H9 (cell line): ENCODE measurements around the gene AGT. TPM values are rescaled to one million over a fixed set of nuclear protein-coding genes. Genes with fewer than 3 reads are reported as not detected.
A peak's percentile ranks its signal among the peaks of the same experiment; 100 is the strongest.

ENCODE experiments used
- DNase-seq: peaks from one replicate; pipeline ENCODE4 v3.0.0-alpha.2; 2017
- H2AFZ ChIP-seq: one replicate; pipeline ENCODE4 v1.6.1; 2013; ENCODE audit warnings: mild to moderate bottlenecking, low read length, control low read depth, moderate library complexity
- H2AK5ac ChIP-seq: 2 replicates; pipeline ENCODE4 v1.6.1; 2013; ENCODE audit warnings: low read length, control low read depth, mixed read lengths; ENCODE audit not compliant: insufficient read length
- H2BK120ac ChIP-seq: one replicate; pipeline ENCODE4 v1.6.1; 2013; ENCODE audit warnings: low read depth, mild to moderate bottlenecking, low read length, control low read depth, inconsistent platforms; ENCODE audit not compliant: poor library complexity, severe bottlenecking
- H2BK12ac ChIP-seq: 2 replicates; pipeline ENCODE4 v1.6.1; 2013; ENCODE audit warnings: low read length, control low read depth, mixed read lengths, low read depth; ENCODE audit not compliant: insufficient read length
- H2BK15ac ChIP-seq: 2 replicates; pipeline ENCODE4 v1.6.1; 2013; ENCODE audit warnings: low read depth, low read length, control low read depth
- H2BK20ac ChIP-seq: one replicate; pipeline ENCODE4 v1.6.1; 2013; ENCODE audit warnings: low read depth, mild to moderate bottlenecking, low read length, control low read depth, inconsistent platforms; ENCODE audit not compliant: poor library complexity, severe bottlenecking
- H2BK5ac ChIP-seq: 2 replicates; pipeline ENCODE4 v1.6.1; 2013; ENCODE audit warnings: low read length, control low read depth, mixed read lengths; ENCODE audit not compliant: insufficient read length
- H3K14ac ChIP-seq: 2 replicates; pipeline ENCODE4 v1.6.1; 2013; ENCODE audit warnings: low read length, control low read depth; ENCODE audit not compliant: insufficient read depth
- H3K18ac ChIP-seq: 2 replicates; pipeline ENCODE4 v1.6.1; 2013; ENCODE audit warnings: low read depth, mild to moderate bottlenecking, mixed read lengths, low read length, control low read depth; ENCODE audit not compliant: insufficient read length
- H3K23ac ChIP-seq: 2 replicates; pipeline ENCODE4 v1.6.1; 2013; ENCODE audit warnings: low read length, control low read depth, mixed read lengths, low read depth; ENCODE audit not compliant: insufficient read length
- H3K23me2 ChIP-seq: 2 replicates; pipeline ENCODE4 v1.6.1; 2013; ENCODE audit warnings: low read depth, mild to moderate bottlenecking, mixed read lengths, low read length, control low read depth; ENCODE audit not compliant: insufficient read length, poor library complexity, severe bottlenecking
- H3K27ac ChIP-seq: 2 replicates; pipeline ENCODE4 v1.5.1; 2013; ENCODE audit warnings: low read length, control low read depth, mixed read lengths, low read depth; ENCODE audit not compliant: insufficient read length
- H3K27me3 ChIP-seq: 2 replicates; pipeline ENCODE4 v1.6.1; 2013; ENCODE audit warnings: low read length, control low read depth, inconsistent platforms; ENCODE audit not compliant: insufficient read depth
- H3K4ac ChIP-seq: 2 replicates; pipeline ENCODE4 v1.6.1; 2013; ENCODE audit warnings: low read depth, mild to moderate bottlenecking, control low read depth, inconsistent platforms, low read length, moderate library complexity
- H3K4me1 ChIP-seq: 2 replicates; pipeline ENCODE4 v1.6.1; 2013; ENCODE audit warnings: low read length, control low read depth, inconsistent platforms; ENCODE audit not compliant: insufficient read depth
- H3K4me2 ChIP-seq: 2 replicates; pipeline ENCODE4 v1.6.1; 2013; ENCODE audit warnings: low read length, control low read depth, mixed read lengths; ENCODE audit not compliant: insufficient read length, insufficient read depth
- H3K56ac ChIP-seq: 2 replicates; pipeline ENCODE4 v1.6.1; 2013; ENCODE audit warnings: low read depth, mild to moderate bottlenecking, mixed read lengths, low read length, control low read depth; ENCODE audit not compliant: insufficient read length
- H3K79me1 ChIP-seq: 2 replicates; pipeline ENCODE4 v1.6.1; 2013; ENCODE audit warnings: low read depth, mild to moderate bottlenecking, moderate library complexity, low read length, control low read depth, inconsistent platforms; ENCODE audit not compliant: insufficient read depth, poor library complexity, severe bottlenecking
- H3K79me2 ChIP-seq: 2 replicates; pipeline ENCODE4 v1.6.1; 2013; ENCODE audit warnings: low read length, control low read depth, inconsistent platforms; ENCODE audit not compliant: insufficient read depth
- H3K9ac ChIP-seq: 2 replicates; pipeline ENCODE4 v1.6.1; 2013; ENCODE audit warnings: low read length, control low read depth, mixed read lengths; ENCODE audit not compliant: insufficient read length; ENCODE audit errors: extremely low read depth
- H3K9me3 ChIP-seq: one replicate; pipeline ENCODE4 v1.6.1; 2013; ENCODE audit warnings: low read depth, low read length, inconsistent platforms; ENCODE audit not compliant: control insufficient read depth
- H3T11ph ChIP-seq: one replicate; pipeline ENCODE4 v1.6.1; 2013; ENCODE audit warnings: mild to moderate bottlenecking, low read length, control low read depth, inconsistent platforms
- H4K20me1 ChIP-seq: one replicate; pipeline ENCODE4 v1.6.1; 2013; ENCODE audit not compliant: control insufficient read depth, insufficient read length, insufficient read depth
- H4K5ac ChIP-seq: 2 replicates; pipeline ENCODE4 v1.6.1; 2013; ENCODE audit warnings: low read depth, mild to moderate bottlenecking, mixed read lengths, low read length, control low read depth; ENCODE audit not compliant: insufficient read length
- H4K8ac ChIP-seq: replicated peaks from 2 replicates; pipeline ENCODE4 v1.6.1; 2013; ENCODE audit warnings: low read length, control low read depth, mixed read lengths, low read depth; ENCODE audit not compliant: insufficient read length
- H4K91ac ChIP-seq: 2 replicates; pipeline ENCODE4 v1.6.1; 2013; ENCODE audit warnings: low read depth, mild to moderate bottlenecking, moderate library complexity, mixed read lengths, low read length, control low read depth; ENCODE audit not compliant: insufficient read length
- H3K27ac Mint-ChIP-seq, 3 experiments: 2 replicates in 2 of 3; 3 replicates in 1 of 3; pipeline ENCODE4 v1.8.0; 2020 to 2021; ENCODE audit warnings: mixed read lengths in 3 of 3, mild to moderate bottlenecking in 1 of 3, moderate library complexity in 1 of 3
- H3K27me3 Mint-ChIP-seq: 2 replicates; pipeline ENCODE4 v1.8.0; 2021; ENCODE audit warnings: low read depth, mild to moderate bottlenecking, moderate library complexity, mixed read lengths
- H3K36me3 Mint-ChIP-seq, 3 experiments: 2 replicates in 2 of 3; 3 replicates in 1 of 3; pipeline ENCODE4 v1.8.0; 2020 to 2021; ENCODE audit warnings: low read depth in 3 of 3, mixed read lengths in 3 of 3; ENCODE audit not compliant: insufficient read depth in 1 of 3
- H3K4me1 Mint-ChIP-seq, 2 experiments: 2 replicates each; pipeline ENCODE4 v1.8.0; 2020; ENCODE audit warnings: mixed read lengths in 2 of 2
- H3K4me3 Mint-ChIP-seq, 2 experiments: 2 replicates in 1 of 2; 3 replicates in 1 of 2; pipeline ENCODE4 v1.8.0; 2020 to 2021; ENCODE audit warnings: mild to moderate bottlenecking in 2 of 2, mixed read lengths in 2 of 2, moderate library complexity in 1 of 2
- H3K9me3 Mint-ChIP-seq, 2 experiments: 2 replicates in 1 of 2; 3 replicates in 1 of 2; pipeline ENCODE4 v1.8.0; 2020; ENCODE audit warnings: mild to moderate bottlenecking in 2 of 2, mixed read lengths in 2 of 2, moderate library complexity in 1 of 2
- CTCF ChIP-seq: fragments of 200-600 bp; sonication (generic); conservative IDR thresholded peaks from 3 replicates; pipeline ENCODE4 v1.8.0; 2021; ENCODE audit warnings: antibody characterized with exemption, mild to moderate bottlenecking
- WGBS: extraction: QIAGEN DNeasy Blood & Tissue Kit; methylation state at CpG from one replicate; pipeline ENCODE4 v1.1.7; 2013; ENCODE audit warnings: missing lambda C conversion rate, low lambda C conversion rate, mixed read lengths; ENCODE audit not compliant: insufficient read length; ENCODE audit errors: extremely low coverage; 5-methylcytosine and 5-hydroxymethylcytosine counted together
- total RNA-seq: library from RNA; stranded (reverse); gene quantifications from 2 replicates; pipeline ENCODE4 v1.2.1, GENCODE V29; 2021

The AGT gene
- total RNA-seq, 1 experiment from 2014 or later = not detected

- Histone ChIP-seq H2BK20ac (no peak within 1 kb of the TSS), H3K27me3 (no peaks in the 10 kb centered on the region), H3K4me2 (no peak within 1 kb of the TSS), H4K8ac (no peak within 1 kb of the TSS), H3K79me2 (no peaks in the 10 kb centered on the region), H3K79me1 (no peaks in the 10 kb centered on the region), H2BK120ac (no peak within 1 kb of the TSS), H4K20me1 (no peaks in the 10 kb centered on the region), H2AK5ac (no peak within 1 kb of the TSS), H3K18ac (no peak within 1 kb of the TSS), H3K27ac (no peak within 1 kb of the TSS), H2BK5ac (no peak within 1 kb of the TSS), H3K9me3 (no peaks in the 10 kb centered on the region), H3K23ac (no peak within 1 kb of the TSS), H3K14ac (no peak within 1 kb of the TSS), H3K56ac (no peak within 1 kb of the TSS), H2AFZ (no peak within 1 kb of the TSS), H3K4me1 (peaks cover 4% of the 10 kb centered on the region; the same call in 1 of the 2 replicates), H2BK15ac (no peak within 1 kb of the TSS), H2BK12ac (no peak within 1 kb of the TSS), H3K9ac (no peak within 1 kb of the TSS), H3K4ac (no peak within 1 kb of the TSS), H4K91ac (no peak within 1 kb of the TSS), H3T11ph (no peak within 1 kb of the TSS), H3K23me2 (no peaks in the 10 kb centered on the region), H4K5ac (no peak within 1 kb of the TSS)
- Mint-ChIP-seq H3K4me1 (peaks cover 38 to 56% of the 10 kb centered on the region in 2 experiments), H3K27me3 (peaks cover 9% of the 10 kb centered on the region), H3K4me3 (no peak within 1 kb of the TSS), H3K27ac (peak within 1 kb of the TSS in 2 of 3 experiments; percentile 23 to 78; a peak in 1 of 7 replicates), H3K36me3 (no peaks in the 10 kb centered on the region; a peak in 1 of 7 replicates), H3K9me3 (no peaks in the 10 kb centered on the region)
- DNase-seq = no peak
- TF ChIP-seq CTCF = no peak
- WGBS = no CpG with 5 or more reads among the region's 14 CpGs
Measured at GRCh38 chr1:230747127-230747730, 33.3 kb upstream of the AGT start, which contains the start of gene CAPN9. Gene CAPN9, plus strand, starts transcription at chr1:230747388. Its CDS starts 109 bp downstream, at chr1:230747497.
